ELF-1 (cell line): ENCODE data around the gene TNFRSF9.
"Not testable (repeated sequence)": the region's sequence is repeated elsewhere in the genome, so short reads cannot be mapped to it uniquely, and the experiment has no call there.

Source experiments
- DNase-seq: peaks from one replicate; pipeline ENCODE4 v3.0.0-alpha.2; 2016; ENCODE audit warnings: low read depth, low spot score

The TNFRSF9 gene

GRCh38 chr1:7961216-7962013 is 20.8 kb upstream of the TNFRSF9 start, which contains the start of gene PARK7:
PARK7 (plus strand) TSS chr1:7961711; CDS start chr1:7962786, 1,075 bp downstream.
- DNase-seq: peak; percentile 100

- DNase-seq: no peak
These were observed 20.2 kb upstream of the TNFRSF9 start for GRCh38 chr1:7960867-7961215.

- no peak for DNase-seq
These were observed 19.5 kb upstream of the TNFRSF9 start for GRCh38 chr1:7960165-7960564.

- peak; percentile 12 for DNase-seq
These were observed 15.8 kb upstream of the TNFRSF9 start for GRCh38 chr1:7956218-7957032.

- no peak for DNase-seq
These were observed 14.0 kb upstream of the TNFRSF9 start for GRCh38 chr1:7954683-7955082.

GRCh38 chr1:7953850-7954609 is 13.4 kb upstream of the TNFRSF9 start:
- peak; percentile 32 for DNase-seq

- DNase-seq: not testable (repeated sequence)
These were observed 12.2 kb upstream of the TNFRSF9 start for GRCh38 chr1:7952791-7953190.

GRCh38 chr1:7948960-7949359 is 8.3 kb upstream of the TNFRSF9 start:
- peak; percentile 13 for DNase-seq

GRCh38 chr1:7943251-7943650 is 2.6 kb upstream of the TNFRSF9 start:
- no peak for DNase-seq

GRCh38 chr1:7942214-7942921 is 1.7 kb upstream of the TNFRSF9 start:
- DNase-seq: peak; percentile 85

GRCh38 chr1:7941437-7941793 is 776 bp upstream of the TNFRSF9 start:
- no peak for DNase-seq

- DNase-seq: no peak
These were observed 605 bp downstream of the TNFRSF9 start for GRCh38 chr1:7940034-7940433.

GRCh38 chr1:7938070-7938469 is 2.6 kb downstream of the TNFRSF9 start:
- peak; percentile 45 for DNase-seq

GRCh38 chr1:7932524-7933138 is 8.0 kb downstream of the TNFRSF9 start:
- no peak for DNase-seq

- no peak for DNase-seq
These were observed 9.2 kb downstream of the TNFRSF9 start for GRCh38 chr1:7931446-7931812.

- DNase-seq: no peak
These were observed 9.8 kb downstream of the TNFRSF9 start for GRCh38 chr1:7930645-7931445.

- no peak for DNase-seq
These were observed 11.0 kb downstream of the TNFRSF9 start for GRCh38 chr1:7929637-7930036.

GRCh38 chr1:7928247-7928646 is 12.4 kb downstream of the TNFRSF9 start:
- DNase-seq: no peak

- peak; percentile 20 for DNase-seq
These were observed 13.6 kb downstream of the TNFRSF9 start for GRCh38 chr1:7927061-7927460.

GRCh38 chr1:7922301-7922700 is 18.3 kb downstream of the TNFRSF9 start:
- no peak for DNase-seq
